Measurements from ENCODE around the gene CLASRP.

- TF ChIP-seq CUX1 (CRISPR knock-in tag; IDR thresholded peaks at IDR 0.05) (no peak), PURB (CRISPR knock-in tag; IDR thresholded peaks at IDR 0.05; ENCODE audit: low read depth) (no peak)
Observed at GRCh38 chr19:45098521-45099466, 59.9 kb downstream of the CLASRP start.
